ENCODE measurements around the gene ZFX. TPM values are rescaled to one million over a fixed set of nuclear protein-coding genes. Genes with fewer than 3 reads are reported as not detected.

ZFX gene
- total and polyA plus RNA-seq, 4 donors, result 7.5 to 72.4 (median 32.5) TPM

DNA sequence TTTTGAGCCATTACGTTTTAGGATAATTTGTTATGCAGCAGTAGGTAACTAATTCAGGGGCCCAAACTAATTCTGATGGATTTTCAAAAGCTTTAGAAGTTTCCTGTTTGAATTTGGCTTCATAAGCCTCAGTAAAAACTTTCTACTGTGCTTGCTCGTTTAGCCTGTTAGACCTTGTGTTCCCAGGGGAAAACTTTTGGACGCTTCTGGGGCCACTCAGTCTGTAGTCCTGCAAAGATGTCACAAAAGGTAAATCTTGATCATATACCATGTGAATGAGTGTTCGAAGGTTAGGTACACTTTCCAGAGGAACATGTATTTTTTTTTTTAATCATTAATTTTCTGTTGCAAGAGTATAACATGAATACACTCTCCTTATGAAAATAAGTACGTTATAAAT lies 93.7 kb downstream of the ZFX start:
- Histone ChIP-seq H3K27ac (ENCODE audit: low read depth in 1 of 2, low read length in 1 of 2) (no peak overlapping the region), H3K27me3 (ENCODE audit: control insufficient read depth in 3 of 3, insufficient read depth in 3 of 3, low read length in 2 of 3) (peaks cover 0 to 40% (median 18%) of the 10 kb centered on the region in 3 donors), H3K4me3 (no peak overlapping the region), H3K36me3 (ENCODE audit: control insufficient read depth in 4 of 4, insufficient read depth in 4 of 4, low read length in 4 of 4) (no peaks in the 10 kb centered on the region), H3K9me3 (ENCODE audit: control insufficient read depth in 4 of 4, insufficient read depth in 3 of 4, low read length in 3 of 4) (no peaks in the 10 kb centered on the region), H3K4me1 (ENCODE audit: control insufficient read depth in 5 of 5, insufficient read depth in 5 of 5, low read length in 5 of 5) (no peaks in the 10 kb centered on the region), H3K9ac (ENCODE audit: insufficient read depth in 1 of 2, low read length in 2 of 2) (no peak overlapping the region)
- DNase-seq (no peak), ATAC-seq (ENCODE audit: insufficient read depth, low FRiP score) (no peak)
- TF ChIP-seq, protein P1, sequence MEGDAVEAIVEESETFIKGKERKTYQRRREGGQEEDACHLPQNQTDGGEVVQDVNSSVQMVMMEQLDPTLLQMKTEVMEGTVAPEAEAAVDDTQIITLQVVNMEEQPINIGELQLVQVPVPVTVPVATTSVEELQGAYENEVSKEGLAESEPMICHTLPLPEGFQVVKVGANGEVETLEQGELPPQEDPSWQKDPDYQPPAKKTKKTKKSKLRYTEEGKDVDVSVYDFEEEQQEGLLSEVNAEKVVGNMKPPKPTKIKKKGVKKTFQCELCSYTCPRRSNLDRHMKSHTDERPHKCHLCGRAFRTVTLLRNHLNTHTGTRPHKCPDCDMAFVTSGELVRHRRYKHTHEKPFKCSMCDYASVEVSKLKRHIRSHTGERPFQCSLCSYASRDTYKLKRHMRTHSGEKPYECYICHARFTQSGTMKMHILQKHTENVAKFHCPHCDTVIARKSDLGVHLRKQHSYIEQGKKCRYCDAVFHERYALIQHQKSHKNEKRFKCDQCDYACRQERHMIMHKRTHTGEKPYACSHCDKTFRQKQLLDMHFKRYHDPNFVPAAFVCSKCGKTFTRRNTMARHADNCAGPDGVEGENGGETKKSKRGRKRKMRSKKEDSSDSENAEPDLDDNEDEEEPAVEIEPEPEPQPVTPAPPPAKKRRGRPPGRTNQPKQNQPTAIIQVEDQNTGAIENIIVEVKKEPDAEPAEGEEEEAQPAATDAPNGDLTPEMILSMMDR (IDR thresholded peaks at IDR 0.05; ENCODE audit: control extremely low read depth, extremely low read depth), result no peak
- WGBS, 2 donors, result 75 to 88% methylated on average over 5 of the region's 5 CpGs

GRCh38 chrX:24243692-24244091 lies 94.2 kb downstream of the ZFX start:
- Histone ChIP-seq H3K4me1 (ENCODE audit: control insufficient read depth in 5 of 5, insufficient read depth in 5 of 5, low read length in 5 of 5) (no peaks in the 10 kb centered on the region), H3K9ac (ENCODE audit: insufficient read depth in 1 of 2, low read length in 2 of 2) (no peak overlapping the region), H3K27me3 (ENCODE audit: control insufficient read depth in 3 of 3, insufficient read depth in 3 of 3, low read length in 2 of 3) (peaks cover 0 to 41% (median 23%) of the 10 kb centered on the region in 3 donors), H3K36me3 (ENCODE audit: control insufficient read depth in 4 of 4, insufficient read depth in 4 of 4, low read length in 4 of 4) (no peaks in the 10 kb centered on the region), H3K4me3 (no peak overlapping the region), H3K27ac (ENCODE audit: low read depth in 1 of 2, low read length in 1 of 2) (no peak overlapping the region), H3K9me3 (ENCODE audit: control insufficient read depth in 4 of 4, insufficient read depth in 3 of 4, low read length in 3 of 4) (no peaks in the 10 kb centered on the region)
- no peak for ATAC-seq (ENCODE audit: insufficient read depth, low FRiP score)
- TF ChIP-seq, protein P1 (IDR thresholded peaks at IDR 0.05; ENCODE audit: control extremely low read depth, extremely low read depth), result no peak
- WGBS, 2 donors, result 46 to 67% methylated on average over 3 of the region's 3 CpGs
- no peak for DNase-seq

GRCh38 chrX:24245202-24245601 lies 95.7 kb downstream of the ZFX start:
- ATAC-seq (ENCODE audit: insufficient read depth, low FRiP score) (no peak), DNase-seq (no peak)
- no peaks in the 10 kb centered on the region for H3K4me1 ChIP-seq (ENCODE audit: control insufficient read depth in 5 of 5, insufficient read depth in 5 of 5, low read length in 5 of 5)
- H3K36me3 ChIP-seq (ENCODE audit: control insufficient read depth in 4 of 4, insufficient read depth in 4 of 4, low read length in 4 of 4), result no peaks in the 10 kb centered on the region
- no peak overlapping the region for H3K4me3 ChIP-seq
- TF ChIP-seq, protein P1 (IDR thresholded peaks at IDR 0.05; ENCODE audit: control extremely low read depth, extremely low read depth), result no peak
- peaks cover 0 to 33% (median 23%) of the 10 kb centered on the region in 3 donors for H3K27me3 ChIP-seq (ENCODE audit: control insufficient read depth in 3 of 3, insufficient read depth in 3 of 3, low read length in 2 of 3)
- no peaks in the 10 kb centered on the region for H3K9me3 ChIP-seq (ENCODE audit: control insufficient read depth in 4 of 4, insufficient read depth in 3 of 4, low read length in 3 of 4)
- 62 to 75% methylated on average over 6 of the region's 6 CpGs for WGBS, 2 donors
- no peak overlapping the region for H3K9ac ChIP-seq (ENCODE audit: insufficient read depth in 1 of 2, low read length in 2 of 2)
- no peak overlapping the region for H3K27ac ChIP-seq (ENCODE audit: low read depth in 1 of 2, low read length in 1 of 2)

GRCh38 chrX:24248042-24248441 lies 98.5 kb downstream of the ZFX start:
- H3K4me1 ChIP-seq (ENCODE audit: control insufficient read depth in 5 of 5, insufficient read depth in 5 of 5, low read length in 5 of 5), result no peaks in the 10 kb centered on the region
- no peaks in the 10 kb centered on the region for H3K36me3 ChIP-seq (ENCODE audit: control insufficient read depth in 4 of 4, insufficient read depth in 4 of 4, low read length in 4 of 4)
- TF ChIP-seq, protein P1 (IDR thresholded peaks at IDR 0.05; ENCODE audit: control extremely low read depth, extremely low read depth), result no peak
- DNase-seq (no peak), ATAC-seq (ENCODE audit: insufficient read depth, low FRiP score) (no peak)
- H3K27ac ChIP-seq (ENCODE audit: low read depth in 1 of 2, low read length in 1 of 2), result no peak overlapping the region
- H3K27me3 ChIP-seq (ENCODE audit: control insufficient read depth in 3 of 3, insufficient read depth in 3 of 3, low read length in 2 of 3), result peaks cover 0 to 46% (median 33%) of the 10 kb centered on the region in 3 donors
- H3K9me3 ChIP-seq (ENCODE audit: control insufficient read depth in 4 of 4, insufficient read depth in 3 of 4, low read length in 3 of 4), result no peaks in the 10 kb centered on the region
- no peak overlapping the region for H3K4me3 ChIP-seq
- H3K9ac ChIP-seq (ENCODE audit: insufficient read depth in 1 of 2, low read length in 2 of 2), result no peak overlapping the region
- 86 to 94% methylated on average over 4 of the region's 4 CpGs for WGBS, 2 donors
